ENCODE data around the gene MPO.

GRCh38 chr17:58250344-58251011 lies 30.3 kb downstream of the MPO start:
- no peak for TF ChIP-seq POLR2AphosphoS5 (IDR thresholded peaks at IDR 0.05)
- no peak for TF ChIP-seq CTCF (IDR thresholded peaks at IDR 0.05)
